Bone marrow (tissue), 2 donors: ENCODE measurements around the gene BEND3.
A peak's percentile ranks its signal among the peaks of the same experiment; 100 is the strongest.
"Not testable (repeated sequence)": the region's sequence is repeated elsewhere in the genome, so short reads cannot be mapped to it uniquely, and the experiment has no call there.

Source experiments
- DNase-seq, 2 donors: peaks; one replicate each; lab custom pipeline; 2025; lab: John Stamatoyannopoulos, UW

Gene BEND3

GRCh38 chr6:107121266-107121665, 6.0 kb upstream of the BEND3 start:
- no peak for DNase-seq

- no peak for DNase-seq
Measured at GRCh38 chr6:107120404-107120803, 5.1 kb upstream of the BEND3 start.

- DNase-seq, result no peak
Measured at GRCh38 chr6:107118976-107119375, 3.7 kb upstream of the BEND3 start.

GRCh38 chr6:107118540-107118939, 3.2 kb upstream of the BEND3 start:
- DNase-seq, result not testable (repeated sequence)

GRCh38 chr6:107116931-107117330, 1.6 kb upstream of the BEND3 start:
- no peak for DNase-seq

- peak; percentile 6 to 27 for DNase-seq
Measured at GRCh38 chr6:107116328-107116892, 1.1 kb upstream of the BEND3 start.

- DNase-seq, result no peak
Measured at GRCh38 chr6:107115695-107116327, 496 bp upstream of the BEND3 start.

GRCh38 chr6:107114213-107114925, 946 bp downstream of the BEND3 start:
- peak; percentile 36 to 54 for DNase-seq

GRCh38 chr6:107110200-107110599, 5.1 kb downstream of the BEND3 start:
- peak in 1 of 2 donors; percentile 39 for DNase-seq

GRCh38 chr6:107108201-107108890, 7.0 kb downstream of the BEND3 start:
- DNase-seq, result no peak

- no peak for DNase-seq
Measured at GRCh38 chr6:107107791-107108190, 7.5 kb downstream of the BEND3 start.

- DNase-seq, result no peak
Measured at GRCh38 chr6:107106165-107106564, 9.2 kb downstream of the BEND3 start.

GRCh38 chr6:107105511-107106116, 9.7 kb downstream of the BEND3 start:
- DNase-seq, result no peak

- DNase-seq, result no peak
Measured at GRCh38 chr6:107103082-107103481, 12.2 kb downstream of the BEND3 start.

GRCh38 chr6:107102414-107102805, 12.9 kb downstream of the BEND3 start:
- no peak for DNase-seq

GRCh38 chr6:107101686-107102413, 13.5 kb downstream of the BEND3 start:
- DNase-seq, result no peak

GRCh38 chr6:107101211-107101610, 14.1 kb downstream of the BEND3 start:
- no peak for DNase-seq

- DNase-seq, result no peak
Measured at GRCh38 chr6:107098436-107099307, 16.6 kb downstream of the BEND3 start.

- DNase-seq, result not testable (repeated sequence)
Measured at GRCh38 chr6:107084459-107084858, 30.9 kb downstream of the BEND3 start.

GRCh38 chr6:107083921-107084320, 31.4 kb downstream of the BEND3 start:
- DNase-seq, result no peak
